Measurements from ENCODE around the gene SLC18A2. TPM values are rescaled to one million over a fixed set of nuclear protein-coding genes. Genes with fewer than 3 reads are reported as not detected.
A peak's percentile ranks its signal among the peaks of the same experiment; 100 is the strongest.

SLC18A2 gene
- total RNA-seq, 1 experiment from 2014 or later, result not detected

DNA sequence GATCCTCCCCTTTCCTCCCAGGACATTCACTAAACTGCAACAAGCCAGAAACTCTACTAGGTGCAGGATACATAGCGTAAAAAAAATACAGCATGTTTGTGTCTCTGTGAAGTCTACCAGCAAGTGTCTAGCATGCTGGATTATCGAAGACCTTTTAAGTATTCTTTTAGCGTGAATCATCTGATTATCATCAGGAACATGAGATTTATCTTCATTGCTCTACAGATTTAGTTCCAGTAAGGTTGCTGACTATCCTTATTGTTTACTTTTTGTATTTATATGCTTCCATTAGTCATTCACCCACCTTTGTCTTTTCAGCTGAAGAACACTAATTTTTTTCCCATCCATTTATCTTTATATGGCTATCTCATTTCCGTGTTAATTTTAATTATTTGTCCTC lies 71.5 kb downstream of the SLC18A2 start:
- Histone ChIP-seq H3K9me2 (replicated peaks; ENCODE audit: insufficient read depth, low read length) (no peaks in the 10 kb centered on the region), H3K36me3 (ENCODE audit: insufficient read depth, low read length) (no peaks in the 10 kb centered on the region), H4K20me1 (ENCODE audit: insufficient read depth, low read depth, low read length) (peaks cover 29% of the 10 kb centered on the region), H3K27me3 (ENCODE audit: low read length) (no peaks in the 10 kb centered on the region), H3K9ac (ENCODE audit: low read length) (no peak overlapping the region), H3K4me3 (ENCODE audit: low read length) (no peak overlapping the region), H3K27ac (ENCODE audit: low read length) (no peak overlapping the region), H3K4me1 (ENCODE audit: low read length) (peaks cover 24% of the 10 kb centered on the region), H3K79me2 (ENCODE audit: low read length) (no peaks in the 10 kb centered on the region), H3K9me3 (ENCODE audit: low read length) (no peaks in the 10 kb centered on the region), H2AFZ (ENCODE audit: low read length) (no peak overlapping the region), H3K4me2 (ENCODE audit: low read depth, low read length, poor library complexity, severe bottlenecking) (no peak overlapping the region)
- DNase-seq, result no peak

GRCh38 chr10:117313641-117314040 lies 72.7 kb downstream of the SLC18A2 start:
- H3K27ac ChIP-seq (ENCODE audit: low read length), result no peak overlapping the region
- no peaks in the 10 kb centered on the region for H3K9me2 ChIP-seq (replicated peaks; ENCODE audit: insufficient read depth, low read length)
- H3K27me3 ChIP-seq (ENCODE audit: low read length), result no peaks in the 10 kb centered on the region
- DNase-seq, result no peak
- H3K36me3 ChIP-seq (ENCODE audit: insufficient read depth, low read length), result no peaks in the 10 kb centered on the region
- H3K9ac ChIP-seq (ENCODE audit: low read length), result no peak overlapping the region
- no peak overlapping the region for H2AFZ ChIP-seq (ENCODE audit: low read length)
- no peaks in the 10 kb centered on the region for H3K9me3 ChIP-seq (ENCODE audit: low read length)
- no peak overlapping the region for H3K4me2 ChIP-seq (ENCODE audit: low read depth, low read length, poor library complexity, severe bottlenecking)
- H4K20me1 ChIP-seq (ENCODE audit: insufficient read depth, low read depth, low read length), result peaks cover 20% of the 10 kb centered on the region
- H3K4me1 ChIP-seq (ENCODE audit: low read length), result peaks cover 17% of the 10 kb centered on the region
- no peaks in the 10 kb centered on the region for H3K79me2 ChIP-seq (ENCODE audit: low read length)
- H3K4me3 ChIP-seq (ENCODE audit: low read length), result no peak overlapping the region

DNA sequence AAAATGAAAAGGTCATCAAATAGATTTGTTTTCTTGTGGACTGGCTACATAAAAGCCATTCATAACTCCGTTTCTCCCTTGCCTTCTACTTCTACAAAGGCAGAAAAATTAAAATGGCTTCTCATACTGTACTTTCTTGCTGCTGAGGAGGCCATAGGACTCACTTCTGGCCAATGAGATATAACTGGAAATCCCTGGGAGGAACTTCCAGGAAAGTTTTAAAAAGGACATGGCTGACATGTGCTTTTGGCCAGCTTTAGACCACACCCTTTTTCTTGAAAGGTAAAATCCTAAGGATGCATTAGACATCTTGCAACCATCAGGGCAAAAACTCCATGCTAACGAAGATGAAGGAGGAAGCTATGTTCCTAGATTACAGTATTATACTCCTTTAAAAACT lies 75.8 kb downstream of the SLC18A2 start:
- DNase-seq, result no peak
- peaks cover 20% of the 10 kb centered on the region for H4K20me1 ChIP-seq (ENCODE audit: insufficient read depth, low read depth, low read length)
- H2AFZ ChIP-seq (ENCODE audit: low read length), result no peak overlapping the region
- no peaks in the 10 kb centered on the region for H3K79me2 ChIP-seq (ENCODE audit: low read length)
- H3K9ac ChIP-seq (ENCODE audit: low read length), result no peak overlapping the region
- no peaks in the 10 kb centered on the region for H3K27me3 ChIP-seq (ENCODE audit: low read length)
- no peak overlapping the region for H3K27ac ChIP-seq (ENCODE audit: low read length)
- no peaks in the 10 kb centered on the region; the same call in 1 of the 2 replicates for H3K4me1 ChIP-seq (ENCODE audit: low read length)
- no peak overlapping the region for H3K4me3 ChIP-seq (ENCODE audit: low read length)
- no peaks in the 10 kb centered on the region for H3K36me3 ChIP-seq (ENCODE audit: insufficient read depth, low read length)
- H3K4me2 ChIP-seq (ENCODE audit: low read depth, low read length, poor library complexity, severe bottlenecking), result no peak overlapping the region
- H3K9me2 ChIP-seq (replicated peaks; ENCODE audit: insufficient read depth, low read length), result no peaks in the 10 kb centered on the region
- H3K9me3 ChIP-seq (ENCODE audit: low read length), result no peaks in the 10 kb centered on the region

DNA sequence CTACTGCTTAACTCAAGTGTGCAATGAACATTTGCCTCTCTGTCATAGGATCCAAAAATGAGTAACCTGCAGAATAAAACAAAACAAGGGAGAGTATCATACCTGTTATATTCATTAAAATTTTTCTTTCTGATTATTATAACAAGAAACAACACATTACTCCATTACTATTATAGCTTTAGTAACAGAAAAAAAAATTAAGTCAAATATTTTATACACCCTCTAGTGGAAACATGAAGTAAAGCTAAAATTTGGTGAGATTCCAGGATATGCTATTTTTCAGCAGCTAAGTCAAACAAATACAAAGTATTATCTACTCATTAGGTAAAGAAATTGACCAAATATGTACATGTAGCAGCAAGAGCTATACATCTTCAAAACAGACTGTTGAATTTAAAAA lies 78.0 kb downstream of the SLC18A2 start:
- H3K4me3 ChIP-seq (ENCODE audit: low read length), result no peak overlapping the region
- H3K27ac ChIP-seq (ENCODE audit: low read length), result no peak overlapping the region
- H3K4me2 ChIP-seq (ENCODE audit: low read depth, low read length, poor library complexity, severe bottlenecking), result no peak overlapping the region
- H3K9ac ChIP-seq (ENCODE audit: low read length), result no peak overlapping the region
- no peaks in the 10 kb centered on the region for H3K9me3 ChIP-seq (ENCODE audit: low read length)
- no peak for DNase-seq
- peaks cover 28% of the 10 kb centered on the region for H4K20me1 ChIP-seq (ENCODE audit: insufficient read depth, low read depth, low read length)
- no peak overlapping the region for H2AFZ ChIP-seq (ENCODE audit: low read length)
- no peaks in the 10 kb centered on the region for H3K36me3 ChIP-seq (ENCODE audit: insufficient read depth, low read length)
- no peaks in the 10 kb centered on the region for H3K79me2 ChIP-seq (ENCODE audit: low read length)
- H3K9me2 ChIP-seq (replicated peaks; ENCODE audit: insufficient read depth, low read length), result no peaks in the 10 kb centered on the region
- H3K4me1 ChIP-seq (ENCODE audit: low read length), result no peaks in the 10 kb centered on the region; the same call in 1 of the 2 replicates
- no peaks in the 10 kb centered on the region for H3K27me3 ChIP-seq (ENCODE audit: low read length)

- Histone ChIP-seq H3K9me2 (replicated peaks; ENCODE audit: insufficient read depth, low read length) (no peaks in the 10 kb centered on the region), H3K27me3 (ENCODE audit: low read length) (no peaks in the 10 kb centered on the region), H3K4me3 (ENCODE audit: low read length) (no peak overlapping the region), H2AFZ (ENCODE audit: low read length) (no peak overlapping the region), H3K36me3 (ENCODE audit: insufficient read depth, low read length) (no peaks in the 10 kb centered on the region), H3K79me2 (ENCODE audit: low read length) (no peaks in the 10 kb centered on the region), H3K27ac (ENCODE audit: low read length) (no peak overlapping the region), H3K4me2 (ENCODE audit: low read depth, low read length, poor library complexity, severe bottlenecking) (no peak overlapping the region), H3K4me1 (ENCODE audit: low read length) (no peaks in the 10 kb centered on the region; the same call in 1 of the 2 replicates), H4K20me1 (ENCODE audit: insufficient read depth, low read depth, low read length) (peaks cover 26% of the 10 kb centered on the region; the same call in 1 of the 2 replicates), H3K9ac (ENCODE audit: low read length) (no peak overlapping the region), H3K9me3 (ENCODE audit: low read length) (no peaks in the 10 kb centered on the region)
- DNase-seq, result peak; percentile 73
Measured at GRCh38 chr10:117320050-117320665, 79.2 kb downstream of the SLC18A2 start.

DNA sequence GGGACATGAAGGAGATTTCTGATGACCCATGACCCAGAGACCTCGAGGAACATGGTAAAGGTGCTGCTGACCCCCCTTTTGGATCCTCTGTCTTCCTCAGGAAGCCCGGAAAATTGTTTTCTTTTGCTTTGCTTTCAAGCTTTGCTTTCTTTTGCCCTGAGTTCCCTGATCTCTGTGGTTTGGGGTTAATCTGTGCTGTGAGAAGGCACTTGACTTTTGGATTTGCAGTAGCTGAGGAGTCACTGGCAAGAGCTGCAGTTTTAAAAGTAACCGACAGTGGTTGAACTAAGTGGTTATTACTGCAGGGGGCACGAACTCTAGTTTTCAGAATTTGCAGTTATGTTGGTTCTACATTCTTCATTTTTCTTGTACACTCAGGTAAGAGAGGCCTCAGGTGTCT lies 81.3 kb downstream of the SLC18A2 start:
- H3K4me1 ChIP-seq (ENCODE audit: low read length), result no peaks in the 10 kb centered on the region; the same call in 1 of the 2 replicates
- H3K27ac ChIP-seq (ENCODE audit: low read length), result no peak overlapping the region
- no peak for DNase-seq
- no peaks in the 10 kb centered on the region for H3K27me3 ChIP-seq (ENCODE audit: low read length)
- no peak overlapping the region for H3K4me3 ChIP-seq (ENCODE audit: low read length)
- H3K4me2 ChIP-seq (ENCODE audit: low read depth, low read length, poor library complexity, severe bottlenecking), result no peak overlapping the region
- H4K20me1 ChIP-seq (ENCODE audit: insufficient read depth, low read depth, low read length), result peaks cover 34% of the 10 kb centered on the region
- no peaks in the 10 kb centered on the region for H3K9me3 ChIP-seq (ENCODE audit: low read length)
- no peaks in the 10 kb centered on the region for H3K36me3 ChIP-seq (ENCODE audit: insufficient read depth, low read length)
- H3K79me2 ChIP-seq (ENCODE audit: low read length), result no peaks in the 10 kb centered on the region
- H3K9ac ChIP-seq (ENCODE audit: low read length), result no peak overlapping the region
- no peaks in the 10 kb centered on the region for H3K9me2 ChIP-seq (replicated peaks; ENCODE audit: insufficient read depth, low read length)
- no peak overlapping the region for H2AFZ ChIP-seq (ENCODE audit: low read length)

DNA sequence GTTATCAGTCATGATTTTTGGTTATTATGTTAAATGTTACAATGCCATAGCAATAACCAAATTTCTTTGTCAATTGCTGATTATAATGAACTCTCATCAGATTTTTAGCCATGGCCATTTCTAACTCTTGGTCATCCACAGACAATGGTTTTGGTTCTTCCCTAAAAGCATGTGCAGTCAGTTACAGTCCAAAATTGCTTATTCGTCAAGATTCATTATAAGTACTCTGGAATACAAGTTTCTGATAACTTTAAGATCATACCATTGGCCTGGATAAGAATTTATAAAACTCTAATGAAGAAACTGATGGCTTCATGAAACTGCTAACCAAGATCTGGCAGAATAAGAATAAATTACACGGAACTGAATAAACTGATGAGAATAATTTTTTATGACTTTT lies 83.5 kb downstream of the SLC18A2 start:
- Histone ChIP-seq H3K79me2 (ENCODE audit: low read length) (no peaks in the 10 kb centered on the region), H3K4me2 (ENCODE audit: low read depth, low read length, poor library complexity, severe bottlenecking) (no peak overlapping the region), H3K9ac (ENCODE audit: low read length) (no peak overlapping the region), H3K9me2 (replicated peaks; ENCODE audit: insufficient read depth, low read length) (no peaks in the 10 kb centered on the region), H3K4me1 (ENCODE audit: low read length) (no peaks in the 10 kb centered on the region; the same call in 1 of the 2 replicates), H3K4me3 (ENCODE audit: low read length) (no peak overlapping the region), H3K9me3 (ENCODE audit: low read length) (no peaks in the 10 kb centered on the region), H3K27me3 (ENCODE audit: low read length) (no peaks in the 10 kb centered on the region), H4K20me1 (ENCODE audit: insufficient read depth, low read depth, low read length) (peaks cover 38% of the 10 kb centered on the region), H2AFZ (ENCODE audit: low read length) (no peak overlapping the region), H3K36me3 (ENCODE audit: insufficient read depth, low read length) (no peaks in the 10 kb centered on the region), H3K27ac (ENCODE audit: low read length) (no peak overlapping the region)
- no peak for DNase-seq

DNA sequence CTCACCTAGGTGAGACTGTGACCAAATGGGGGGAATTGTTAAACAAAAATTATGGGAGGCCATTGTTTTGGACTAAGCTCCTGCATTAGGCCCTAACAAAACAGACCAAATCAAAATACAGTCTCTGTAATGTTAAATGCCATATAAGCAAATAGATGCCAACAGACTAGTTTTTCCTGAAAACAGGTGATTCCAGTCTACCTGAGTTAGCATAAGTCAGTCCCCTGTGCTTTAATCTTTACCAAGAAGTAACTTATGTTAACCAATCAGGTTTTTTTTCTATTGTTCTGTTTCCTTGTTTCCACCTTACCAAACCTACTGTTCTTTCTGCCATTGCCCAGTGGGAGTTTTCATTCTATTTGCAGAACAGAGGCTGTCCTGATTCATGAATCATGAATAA lies 86.3 kb downstream of the SLC18A2 start:
- no peak overlapping the region for H2AFZ ChIP-seq (ENCODE audit: low read length)
- DNase-seq, result no peak
- H3K27me3 ChIP-seq (ENCODE audit: low read length), result no peaks in the 10 kb centered on the region
- H3K9me2 ChIP-seq (replicated peaks; ENCODE audit: insufficient read depth, low read length), result no peaks in the 10 kb centered on the region
- H4K20me1 ChIP-seq (ENCODE audit: insufficient read depth, low read depth, low read length), result peaks cover 47% of the 10 kb centered on the region
- no peaks in the 10 kb centered on the region for H3K9me3 ChIP-seq (ENCODE audit: low read length)
- H3K4me1 ChIP-seq (ENCODE audit: low read length), result no peaks in the 10 kb centered on the region
- no peaks in the 10 kb centered on the region for H3K79me2 ChIP-seq (ENCODE audit: low read length)
- H3K9ac ChIP-seq (ENCODE audit: low read length), result no peak overlapping the region
- no peak overlapping the region for H3K4me3 ChIP-seq (ENCODE audit: low read length)
- no peak overlapping the region for H3K27ac ChIP-seq (ENCODE audit: low read length)
- no peaks in the 10 kb centered on the region for H3K36me3 ChIP-seq (ENCODE audit: insufficient read depth, low read length)
- H3K4me2 ChIP-seq (ENCODE audit: low read depth, low read length, poor library complexity, severe bottlenecking), result no peak overlapping the region
